NCI-H510A treated with DMSO at 0.1 percent for 48 hours (cell line): Measurements from ENCODE around the gene ADCY3.
A peak's percentile ranks its signal among the peaks of the same experiment; 100 is the strongest.

Experiments used
- DNase-seq: peaks from one replicate; lab custom pipeline; 2025; lab: John Stamatoyannopoulos, UW

ADCY3 gene

GRCh38 chr2:24903161-24904103 lies 16.6 kb downstream of the ADCY3 start:
- DNase-seq, result no peak

DNA sequence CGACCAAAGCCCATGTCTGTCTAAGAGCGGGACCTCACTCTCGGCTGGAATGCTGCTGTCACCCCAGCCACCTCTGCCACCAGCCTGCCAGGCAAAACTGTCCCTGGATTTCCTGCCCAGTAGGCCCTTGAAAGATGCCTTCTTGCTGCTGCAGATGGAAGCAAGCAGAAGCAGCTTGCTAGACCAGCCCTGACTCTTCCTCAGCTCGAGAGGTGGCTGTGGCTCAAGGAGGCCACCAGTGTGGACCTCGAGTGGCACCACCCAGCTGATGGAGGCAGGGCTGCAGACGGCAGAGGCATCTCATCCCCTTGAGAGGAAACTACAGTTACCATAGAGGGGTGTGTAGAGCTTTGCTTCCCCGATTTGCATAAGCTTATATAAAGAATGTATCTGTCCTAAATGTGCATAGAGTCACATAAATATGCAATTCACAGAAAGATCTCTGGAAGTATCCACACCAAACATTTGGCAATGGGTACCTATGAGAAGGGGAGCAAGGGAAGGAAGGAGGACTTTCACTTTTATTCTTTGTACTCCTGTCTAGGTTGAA lies 20.6 kb downstream of the ADCY3 start:
- no peak for DNase-seq

DNA sequence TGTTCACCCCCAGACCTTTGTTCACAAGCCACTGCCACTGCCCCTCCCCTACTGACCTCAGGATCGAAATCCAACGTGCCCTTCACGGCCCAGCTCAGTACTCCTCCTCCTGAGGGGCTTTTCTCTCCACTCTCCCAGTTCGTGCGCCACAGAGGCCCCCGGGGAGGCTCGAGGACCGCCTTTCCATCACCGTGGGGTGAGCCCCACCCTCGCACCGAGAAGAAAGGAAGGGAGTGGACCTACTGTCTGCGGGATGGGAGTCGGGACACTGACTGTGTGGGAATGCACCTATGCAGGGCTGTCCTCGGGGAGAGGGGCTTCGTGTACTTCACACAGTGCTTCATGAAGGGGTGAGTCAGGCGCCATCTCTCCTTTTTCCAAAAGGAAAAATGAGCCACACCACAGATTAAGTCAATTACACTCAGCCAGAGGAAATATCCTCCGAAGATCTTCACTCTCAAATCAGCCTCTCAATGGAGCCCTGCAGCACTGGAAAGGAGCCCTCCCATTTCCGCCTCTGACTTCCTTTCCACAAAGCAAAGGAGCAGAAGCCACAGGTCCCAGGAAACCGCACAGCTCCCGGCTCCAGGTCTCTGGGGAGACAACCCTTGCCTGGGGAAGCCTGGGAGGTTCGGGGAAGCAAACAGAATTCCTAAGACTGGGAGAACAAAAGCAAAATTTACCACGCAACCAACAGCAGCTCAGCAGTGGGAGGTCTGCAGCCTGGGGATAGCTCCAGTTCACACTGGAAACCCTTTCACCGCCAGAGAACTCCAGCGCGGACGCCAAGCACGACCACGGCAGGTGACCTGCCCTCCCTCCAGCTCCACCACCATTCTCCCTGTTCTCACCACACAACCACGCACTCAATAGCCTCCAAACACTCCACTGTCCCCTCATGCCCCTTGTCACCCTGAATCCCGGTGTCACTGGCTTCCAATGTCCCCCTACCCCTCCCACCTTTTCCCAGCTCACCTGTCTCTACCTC lies 21.6 kb downstream of the ADCY3 start:
- DNase-seq, result no peak

- no peak for DNase-seq
These were observed 25.3 kb downstream of the ADCY3 start for GRCh38 chr2:24894750-24895149.

DNA sequence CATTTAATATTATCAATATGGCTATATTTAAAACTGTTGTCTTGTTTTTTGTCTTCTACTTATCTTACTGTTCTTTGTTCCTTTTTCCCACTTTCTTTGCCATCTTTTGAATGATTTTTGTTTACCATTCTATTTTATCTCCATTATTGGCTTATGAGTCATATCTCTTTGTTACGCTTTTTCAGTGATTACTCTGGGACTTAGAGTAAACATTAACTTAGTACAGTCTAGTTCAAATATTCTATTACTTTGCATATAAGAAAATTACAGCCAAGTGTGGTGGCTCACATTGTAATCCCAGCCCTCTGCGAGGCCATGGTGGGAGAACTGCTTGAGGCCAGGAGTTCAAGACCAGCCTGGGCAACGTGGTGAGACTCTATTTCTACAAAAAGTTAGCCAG lies 26.1 kb downstream of the ADCY3 start:
- no peak for DNase-seq

DNA sequence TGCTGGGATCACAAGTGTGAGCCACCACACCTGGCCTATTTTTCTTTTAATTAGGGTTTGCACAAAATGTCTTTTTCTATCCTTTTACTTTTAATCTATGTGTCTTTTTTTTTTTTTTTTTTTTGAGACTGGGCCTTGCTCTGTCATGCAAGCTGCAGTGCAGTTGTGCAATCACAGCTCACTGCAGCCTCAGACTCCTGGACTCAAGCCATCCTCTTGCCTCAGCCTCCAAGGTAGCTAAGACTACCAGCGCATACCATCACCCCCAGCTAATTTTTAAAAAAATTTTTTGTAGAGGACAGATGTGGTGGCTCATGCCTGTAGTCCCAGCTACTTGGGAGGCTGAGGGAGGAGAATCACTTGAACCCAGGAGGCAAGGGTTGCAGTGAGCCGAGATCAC lies 27.1 kb downstream of the ADCY3 start:
- DNase-seq, result no peak

GRCh38 chr2:24891201-24891600 lies 28.8 kb downstream of the ADCY3 start:
- no peak for DNase-seq

DNA sequence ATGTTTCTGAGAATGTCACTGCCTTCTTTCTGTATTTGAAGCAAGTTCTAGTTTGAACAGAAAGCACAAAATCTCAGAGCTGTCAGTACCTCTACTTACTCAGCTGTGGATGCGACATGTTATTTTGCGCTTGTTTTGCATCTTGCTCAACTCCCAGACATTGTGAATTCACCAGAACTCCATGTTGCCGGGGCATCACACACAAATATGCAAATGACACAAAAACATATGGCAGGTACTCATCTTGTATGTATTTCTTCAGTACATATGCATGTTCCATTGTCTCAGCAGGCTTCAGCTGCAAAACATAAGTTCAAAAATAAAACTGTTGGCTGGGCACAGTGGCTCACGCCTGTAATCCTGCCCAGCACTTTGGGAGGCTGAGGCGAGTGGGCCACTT lies 30.8 kb downstream of the ADCY3 start:
- no peak for DNase-seq

DNA sequence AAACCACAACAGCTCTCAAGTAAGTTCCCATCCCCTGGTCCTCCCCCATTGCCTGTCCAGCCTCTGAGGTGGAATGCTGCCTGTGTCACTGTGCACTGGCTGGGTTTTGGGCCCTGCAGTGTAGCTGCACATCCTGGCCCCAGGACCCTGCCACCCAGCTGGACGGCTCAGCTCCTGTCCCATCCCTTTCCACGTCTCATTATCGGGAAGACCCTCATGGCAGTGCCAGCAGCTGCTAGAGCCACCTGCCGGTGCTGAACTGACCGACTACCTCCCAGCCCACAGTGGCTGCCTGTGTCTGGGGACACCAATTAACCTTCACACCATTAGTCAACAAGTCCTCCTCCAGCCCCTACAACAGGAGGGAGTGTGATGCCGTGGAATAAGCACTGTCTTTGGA lies 31.9 kb downstream of the ADCY3 start:
- no peak for DNase-seq

- DNase-seq, result no peak
These were observed 32.6 kb downstream of the ADCY3 start for GRCh38 chr2:24887307-24887874.

DNA sequence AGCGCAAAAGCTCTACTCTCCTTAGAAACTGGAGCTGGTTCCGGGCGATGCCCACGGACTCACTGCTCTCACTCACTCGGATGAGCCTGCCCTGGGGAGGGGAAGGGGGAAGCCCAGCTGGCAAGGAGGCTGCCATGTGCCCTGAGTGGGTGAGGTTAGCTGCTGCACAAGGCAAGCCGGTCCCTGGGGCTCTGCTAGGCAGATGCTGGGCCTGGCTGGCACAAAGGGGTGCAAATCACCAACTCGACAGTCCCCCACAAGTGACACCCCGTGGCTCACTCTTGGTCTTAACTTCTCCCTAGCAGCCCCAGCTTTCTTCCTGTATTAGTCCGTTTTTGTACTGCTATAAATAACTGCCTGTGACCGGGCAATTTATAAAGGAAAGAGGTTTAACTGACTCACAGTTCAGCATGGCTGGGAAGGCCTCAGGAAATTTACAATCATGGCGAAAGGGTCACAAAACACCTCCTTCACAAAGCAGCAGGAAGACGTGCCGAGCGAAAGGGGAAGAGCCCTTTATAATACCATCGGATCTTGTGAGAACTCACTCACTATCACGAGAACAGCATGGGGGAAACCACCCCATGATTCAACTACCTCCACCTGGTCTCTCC lies 33.2 kb downstream of the ADCY3 start:
- no peak for DNase-seq

DNA sequence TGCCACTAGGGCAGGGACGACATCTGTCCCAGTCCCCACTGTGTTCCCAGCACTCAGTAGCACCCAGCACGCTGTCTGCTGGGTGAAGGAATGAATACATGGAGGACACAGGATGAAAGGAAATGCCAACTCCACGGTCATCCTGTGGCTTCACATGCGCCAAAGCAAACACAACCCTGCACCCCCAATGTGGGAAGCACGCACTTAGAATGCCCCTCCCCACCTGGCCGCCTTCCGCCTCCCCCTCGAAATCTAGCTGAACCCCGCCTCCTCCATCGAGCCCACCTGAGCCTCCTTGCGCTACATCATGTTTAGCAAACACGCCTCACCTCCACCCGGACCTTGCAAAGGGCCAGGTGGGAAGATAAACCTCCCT lies 33.9 kb downstream of the ADCY3 start:
- no peak for DNase-seq

DNA sequence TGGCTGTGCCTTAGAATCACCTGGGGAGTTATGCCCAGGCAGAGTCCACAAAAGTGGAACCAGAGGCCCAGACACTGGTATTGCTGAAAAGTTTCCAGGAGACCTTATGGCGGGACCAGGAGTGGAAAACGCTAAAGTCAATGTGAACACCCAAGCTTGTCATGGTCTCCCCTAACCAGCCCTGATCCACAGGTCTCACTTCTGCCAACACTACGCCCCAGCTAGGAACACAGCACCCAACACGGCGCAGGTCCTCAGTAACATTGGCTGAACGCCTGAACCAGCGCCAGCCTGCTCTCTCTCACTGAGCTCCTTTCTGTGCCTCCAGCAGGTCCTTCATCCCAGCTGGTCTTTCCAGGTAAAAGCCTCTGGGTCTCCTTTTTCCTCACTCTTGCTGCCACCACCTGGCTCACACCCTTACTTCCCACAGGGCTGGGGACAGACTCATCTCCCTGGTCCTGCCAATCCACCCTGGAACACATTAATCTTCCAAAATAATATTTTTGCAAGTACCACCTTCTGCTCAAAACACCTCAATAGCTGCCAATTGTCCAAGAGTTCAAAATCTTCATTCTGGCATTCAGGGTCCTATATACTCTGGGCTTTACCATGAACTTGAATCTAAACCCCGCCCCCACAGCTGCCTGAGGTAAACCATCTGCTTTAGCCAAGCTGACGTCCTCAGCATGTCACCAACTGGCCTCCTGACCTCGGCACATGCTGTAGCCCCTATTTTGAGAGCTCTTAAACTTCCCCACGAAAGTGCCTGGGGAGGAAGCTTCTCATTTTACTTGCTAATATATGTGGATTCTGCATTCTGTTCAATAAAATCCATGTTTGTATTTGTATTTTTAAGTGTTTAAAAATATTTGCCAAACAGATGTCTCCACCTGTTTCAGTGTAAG lies 34.6 kb downstream of the ADCY3 start:
- DNase-seq, result peak; percentile 89

- DNase-seq, result no peak
These were observed 36.1 kb downstream of the ADCY3 start for GRCh38 chr2:24883946-24884345.

GRCh38 chr2:24881623-24882022 lies 38.4 kb downstream of the ADCY3 start:
- DNase-seq, result no peak

DNA sequence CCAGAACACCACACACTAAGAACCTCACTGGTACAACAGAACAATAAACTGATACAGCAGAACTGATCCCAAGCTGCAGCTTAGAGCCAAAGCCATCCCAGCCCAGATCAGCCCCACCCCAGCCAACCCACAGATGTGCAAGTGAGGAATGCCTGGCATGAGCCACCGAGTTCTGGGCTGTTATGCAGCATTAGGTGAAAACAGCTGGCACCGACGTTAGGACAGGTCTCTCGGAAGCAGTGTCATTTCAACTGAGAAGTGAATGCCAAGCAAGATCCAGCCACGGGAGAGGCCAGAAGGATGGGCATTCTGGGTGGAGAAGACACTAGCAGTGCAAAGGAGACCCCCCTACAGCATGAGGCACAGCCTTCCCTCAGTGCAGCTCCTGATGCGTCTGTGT lies 38.9 kb downstream of the ADCY3 start:
- DNase-seq, result no peak

GRCh38 chr2:24878341-24878740 lies 41.7 kb downstream of the ADCY3 start:
- DNase-seq, result no peak

DNA sequence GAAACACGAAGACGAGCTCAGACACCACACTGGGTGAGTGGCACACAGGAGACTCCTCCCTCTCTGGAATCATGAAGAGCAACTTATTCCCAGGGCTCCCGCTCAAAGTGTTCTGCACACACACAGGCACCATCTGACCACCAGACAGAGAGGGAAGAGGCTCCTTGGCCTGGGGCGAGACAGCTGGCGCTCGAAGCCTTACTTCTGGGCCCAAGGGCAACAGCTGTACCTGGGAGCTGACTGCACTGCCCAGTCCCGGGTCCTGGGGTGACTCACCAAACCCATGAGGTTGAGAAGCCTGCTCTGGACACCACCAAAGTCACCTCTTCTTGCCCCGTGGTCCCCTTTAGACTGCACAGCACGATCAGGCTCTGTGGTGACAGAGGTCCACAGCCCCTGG lies 42.4 kb downstream of the ADCY3 start:
- DNase-seq, result no peak

DNA sequence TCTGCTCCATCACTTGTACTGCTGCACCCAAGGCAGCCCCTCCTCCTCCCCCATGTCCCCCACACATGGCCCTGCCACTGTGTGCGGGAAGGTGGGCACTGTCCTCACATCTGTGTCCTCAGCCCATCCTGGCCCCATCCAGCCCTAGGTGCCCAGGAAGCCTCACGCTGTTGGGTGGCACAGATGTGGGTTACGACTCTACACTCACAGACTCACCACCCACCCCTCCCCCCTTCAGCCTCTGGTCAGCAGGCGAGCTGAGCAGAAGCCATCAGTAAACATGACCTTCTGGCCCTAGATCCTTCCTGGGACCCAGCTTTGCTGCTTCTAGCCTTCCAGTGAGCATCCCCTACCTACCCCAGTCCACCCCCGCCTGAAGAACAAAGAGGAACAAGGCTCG lies 43.0 kb downstream of the ADCY3 start:
- DNase-seq, result no peak

DNA sequence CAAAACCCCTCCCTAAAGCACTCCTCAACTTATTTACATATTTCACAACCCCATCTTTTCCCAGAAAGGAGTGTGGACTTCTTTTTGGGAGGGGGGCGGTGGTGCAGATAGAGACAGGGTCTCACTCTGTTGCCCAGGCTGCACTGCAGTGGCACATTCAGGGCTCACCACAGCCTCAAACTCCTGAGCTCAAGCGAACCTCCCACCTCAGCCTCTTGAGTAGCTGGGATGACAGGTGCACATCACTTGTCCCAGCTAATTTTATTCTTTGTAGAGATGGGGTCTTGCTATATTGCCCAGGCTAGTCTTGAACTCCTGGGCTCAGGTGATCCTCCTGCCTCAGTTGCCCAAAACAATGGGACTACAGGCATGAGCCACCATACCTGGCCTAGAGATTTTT lies 44.1 kb downstream of the ADCY3 start:
- DNase-seq, result no peak

GRCh38 chr2:24875272-24875671 lies 44.8 kb downstream of the ADCY3 start:
- no peak for DNase-seq
